HG02970 (cell line): Measurements from ENCODE around the gene ATF7.

Experiments
- ATAC-seq: cut with Tn5 transposase; IDR thresholded peaks from one replicate; pipeline ENCODE4 v1.9.1; 2021; ENCODE audit warnings: mild to moderate bottlenecking, moderate library complexity, moderate number of reproducible peaks; ENCODE audit not compliant: unreplicated experiment, low FRiP score

ATF7 gene

DNA sequence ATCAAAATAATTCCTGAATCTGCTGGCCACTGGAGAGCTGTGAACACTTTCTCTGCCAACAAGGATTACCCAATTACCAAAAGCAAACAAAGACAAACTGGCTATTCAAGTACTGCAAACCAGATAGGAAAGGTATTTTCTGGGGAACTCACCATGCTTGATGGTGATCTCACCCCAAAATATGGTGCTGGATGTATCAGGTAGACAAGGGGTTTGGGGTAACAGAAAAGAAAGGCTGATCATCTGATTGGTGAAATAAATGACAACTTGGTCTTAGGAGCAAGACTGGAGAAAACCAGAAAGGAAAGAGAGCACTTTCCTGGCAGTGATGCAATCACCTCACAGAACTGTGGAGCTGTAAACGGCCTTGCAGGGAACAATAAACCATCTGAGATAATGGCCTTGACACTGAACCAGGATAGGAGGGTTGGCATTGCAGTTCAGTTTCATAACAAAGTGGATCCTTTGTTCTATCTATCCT lies 87.9 kb downstream of the ATF7 start:
- ATAC-seq = no peak

DNA sequence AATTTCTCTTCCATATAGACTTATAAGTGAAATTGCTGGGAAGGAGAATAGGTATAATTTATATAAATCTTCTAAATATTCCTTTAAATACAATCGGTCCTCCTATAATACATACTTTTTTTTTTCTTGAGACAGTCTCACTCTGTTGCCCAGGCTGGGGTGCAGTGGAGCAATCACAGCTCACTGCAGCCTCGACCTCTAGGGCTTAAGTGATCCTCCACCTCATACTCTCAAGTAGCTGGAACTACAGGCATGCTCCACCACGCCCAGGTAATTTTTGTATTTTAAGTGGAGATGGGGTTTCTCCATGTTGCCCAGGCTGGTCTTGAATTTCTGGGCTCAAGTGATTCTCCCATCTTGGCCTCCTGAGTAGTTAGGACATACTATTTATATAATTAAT lies 89.2 kb downstream of the ATF7 start:
- no peak for ATAC-seq

DNA sequence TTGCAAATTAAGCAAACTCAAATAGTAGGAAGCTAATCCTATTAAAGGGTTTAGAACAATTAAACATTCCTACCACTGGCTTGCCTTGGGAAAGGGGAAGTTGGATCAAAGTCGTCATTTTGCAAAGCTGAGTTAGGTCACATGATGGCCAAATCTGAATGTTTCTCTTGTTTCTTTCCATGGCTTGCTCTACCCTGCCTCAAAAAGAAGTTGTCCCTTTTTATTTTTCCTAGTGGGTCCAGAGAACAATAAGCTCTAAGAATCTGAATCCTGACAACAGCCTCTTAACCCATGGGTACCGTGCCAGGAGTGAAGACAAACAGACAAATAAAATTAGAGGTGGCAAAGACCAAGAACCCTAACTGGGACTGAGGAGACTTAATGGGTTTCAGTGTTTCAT lies 92.7 kb downstream of the ATF7 start:
- no peak for ATAC-seq

DNA sequence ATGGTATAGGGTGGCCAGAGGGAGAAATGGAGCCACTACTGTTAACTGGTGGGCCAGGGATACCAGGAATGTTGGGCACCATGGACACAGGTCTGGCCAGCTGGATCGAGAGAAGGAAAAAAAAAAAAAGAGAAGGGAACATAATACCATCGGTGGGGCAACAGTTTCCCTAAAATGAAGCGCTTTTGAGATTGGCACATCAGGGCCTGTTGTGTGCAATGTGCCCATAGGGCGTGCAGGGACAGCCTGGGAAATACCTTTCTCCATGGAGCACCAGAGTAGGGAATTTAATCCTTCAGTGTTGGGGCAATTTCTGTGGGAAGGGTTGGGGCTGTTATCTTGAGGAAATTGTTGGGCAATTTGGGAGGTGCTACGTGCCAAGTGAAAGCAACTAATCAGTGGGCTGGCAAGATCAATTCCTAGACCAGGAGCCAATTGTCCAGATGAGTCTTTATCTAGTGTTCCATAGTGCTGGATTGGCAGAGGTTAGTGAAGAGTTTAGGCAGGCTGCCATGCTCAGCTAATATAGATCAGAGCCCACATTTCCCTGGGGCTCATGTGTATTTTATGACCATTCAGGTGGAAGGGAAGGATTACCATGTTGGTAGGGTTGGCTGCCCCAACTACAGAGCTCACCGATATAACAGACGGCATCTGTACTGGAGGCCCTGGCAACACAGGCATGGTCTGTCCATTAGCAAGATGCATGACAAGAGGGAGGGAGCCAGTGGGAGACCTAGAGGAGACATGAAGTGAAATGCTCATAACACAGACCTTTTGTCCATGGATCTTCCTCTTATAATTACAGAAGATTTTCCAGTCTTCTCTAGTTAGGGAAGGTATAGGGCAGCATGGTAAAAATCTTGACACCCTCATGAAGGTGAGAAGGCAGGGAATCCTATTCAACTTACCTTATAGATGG lies 93.4 kb downstream of the ATF7 start:
- ATAC-seq = no peak

DNA sequence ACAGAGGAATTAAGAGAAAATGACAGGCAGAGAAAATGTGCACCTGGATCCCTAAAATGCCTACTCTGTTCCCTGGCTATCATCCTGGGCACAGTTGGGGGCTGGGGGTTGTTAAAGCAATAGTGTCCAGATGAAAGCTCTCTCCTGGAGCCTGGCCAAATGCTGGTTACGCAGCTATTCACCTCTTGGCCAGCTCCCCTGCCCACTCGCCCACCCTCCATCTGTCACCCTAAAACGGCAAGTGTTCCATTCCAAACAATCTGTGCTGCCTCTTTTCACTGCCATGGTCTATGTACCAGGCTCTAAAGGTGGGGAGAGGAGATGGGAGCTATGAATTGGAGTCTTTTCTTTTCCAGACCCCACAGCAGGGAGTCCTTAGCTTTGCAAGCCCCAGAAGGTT lies 94.2 kb downstream of the ATF7 start:
- ATAC-seq = no peak

DNA sequence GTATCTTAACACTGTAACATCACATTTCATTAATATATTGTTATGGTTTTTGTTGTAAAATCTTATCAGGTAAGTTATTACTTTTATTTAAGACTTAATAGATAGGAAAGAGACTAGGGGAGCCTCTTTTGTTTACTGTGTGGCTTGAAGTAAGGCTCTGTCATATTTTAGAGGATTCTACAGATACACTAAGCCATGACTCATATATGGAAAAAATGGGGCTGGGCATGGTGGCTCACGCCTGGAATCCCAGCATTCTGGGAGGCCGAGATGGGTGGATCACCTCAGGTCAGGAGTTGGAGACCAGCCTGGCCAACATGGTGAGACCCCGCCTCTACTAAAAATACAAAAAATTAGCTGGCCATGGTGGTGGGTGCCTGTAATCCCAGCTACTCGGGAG lies 95.3 kb downstream of the ATF7 start:
- no peak for ATAC-seq

DNA sequence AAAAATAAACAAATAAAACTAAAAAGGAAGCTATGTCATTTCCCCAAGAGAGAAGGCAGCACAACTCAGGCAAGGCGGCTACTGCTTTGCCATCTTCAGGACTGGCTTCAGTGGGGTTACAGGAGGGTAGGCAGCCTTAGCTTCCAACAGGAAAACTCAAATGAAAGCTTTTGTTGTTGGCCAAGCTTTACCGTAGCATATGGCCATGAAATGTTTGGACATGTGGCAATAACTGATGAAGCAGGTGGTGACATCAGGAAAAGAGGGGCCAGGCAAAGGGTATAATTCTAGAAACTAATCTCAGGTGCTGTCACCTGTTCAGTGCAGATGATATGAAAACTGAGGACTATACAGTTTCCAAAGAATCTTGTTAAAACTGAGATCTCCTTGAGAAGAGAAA lies 96.1 kb downstream of the ATF7 start:
- ATAC-seq = no peak

DNA sequence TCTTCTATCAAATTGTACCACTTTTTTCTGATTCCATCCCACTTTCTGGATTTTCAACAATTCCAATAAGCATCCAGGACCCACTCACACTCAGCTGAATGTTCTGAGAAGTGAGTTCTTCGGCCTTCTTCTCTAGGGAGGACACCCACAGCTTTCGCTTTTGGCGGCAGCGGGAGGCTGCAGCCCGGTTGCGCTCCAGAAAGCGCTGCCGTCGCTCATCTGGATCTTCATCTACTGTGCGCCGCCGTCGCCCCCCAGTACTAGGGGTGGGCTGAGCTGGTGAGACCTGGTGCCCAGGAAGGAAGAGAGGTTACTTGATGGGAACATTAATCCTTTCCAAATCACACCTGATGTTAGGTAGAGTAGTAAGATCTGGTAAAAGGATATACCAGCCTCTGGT lies 101.7 kb downstream of the ATF7 start:
- no peak for ATAC-seq

DNA sequence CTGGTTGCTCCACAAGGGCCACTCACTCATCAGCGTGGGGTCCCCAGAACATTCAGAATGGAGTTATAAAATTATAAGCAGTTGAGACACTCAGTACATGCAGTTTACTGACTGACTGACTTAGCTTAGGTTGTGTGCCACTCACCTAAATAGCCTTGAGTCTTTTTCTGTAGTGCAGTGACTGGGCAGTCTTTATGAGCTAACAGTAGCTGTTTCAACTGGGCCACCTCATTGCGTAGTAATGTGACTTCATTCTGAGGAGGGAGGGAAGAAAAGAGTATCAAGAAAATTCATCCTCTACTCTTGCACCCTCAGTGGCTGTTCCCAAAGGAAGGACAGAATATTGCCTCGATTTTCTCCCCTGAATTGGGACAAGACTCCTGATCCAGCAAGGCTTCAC lies 103.1 kb downstream of the ATF7 start:
- ATAC-seq = no peak

DNA sequence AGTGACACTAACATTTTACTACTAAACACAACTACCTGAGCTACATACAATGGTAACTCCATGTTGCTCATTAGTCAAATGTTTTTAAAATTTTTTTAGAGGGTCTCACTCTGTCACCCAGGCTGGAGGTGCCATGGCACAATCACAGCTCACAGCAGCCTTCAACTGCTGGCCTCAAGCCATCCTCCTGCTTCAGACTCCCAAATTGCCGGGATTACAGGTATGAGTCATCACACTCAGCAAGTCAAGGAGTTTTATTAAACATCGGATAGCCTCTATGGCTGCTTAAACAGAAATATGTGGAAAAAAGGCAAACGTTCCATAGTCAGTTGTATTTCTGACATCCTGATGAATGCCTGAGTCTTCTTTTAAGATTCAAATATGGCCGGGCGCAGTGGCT lies 107.8 kb downstream of the ATF7 start:
- ATAC-seq = no peak

DNA sequence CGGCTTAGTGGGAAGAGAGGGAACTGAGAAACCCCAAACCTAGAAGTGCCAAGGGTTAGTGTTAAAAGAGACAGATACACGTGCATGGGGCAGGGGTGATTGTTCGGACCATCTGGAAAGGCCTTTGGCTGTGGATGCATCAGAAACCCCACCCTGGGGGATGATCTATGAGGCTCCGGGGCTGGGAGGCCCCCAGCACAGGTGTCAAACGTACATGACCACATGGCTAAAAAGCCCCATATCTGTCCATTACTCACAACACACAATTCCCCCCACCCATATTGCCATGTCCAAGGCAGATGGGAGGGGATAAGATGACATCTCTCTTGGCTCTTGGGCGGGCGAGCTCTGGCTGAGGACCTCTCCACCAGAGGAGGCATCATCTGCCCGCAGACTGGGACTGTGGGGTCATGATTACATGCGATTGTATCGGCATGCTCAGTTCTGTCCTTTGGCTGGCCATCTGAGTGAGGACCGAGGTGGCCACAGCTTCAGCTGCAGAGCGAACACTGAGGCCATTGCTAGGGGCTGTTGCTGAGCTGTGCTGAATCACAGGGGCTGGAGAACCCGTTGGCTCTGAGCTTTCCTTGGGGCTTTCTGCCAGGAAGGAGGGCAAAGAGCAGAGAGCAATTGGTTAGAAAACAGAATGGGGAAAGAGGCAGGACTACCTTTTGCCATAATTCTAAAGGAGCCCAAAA lies 109.3 kb downstream of the ATF7 start:
- no peak for ATAC-seq

DNA sequence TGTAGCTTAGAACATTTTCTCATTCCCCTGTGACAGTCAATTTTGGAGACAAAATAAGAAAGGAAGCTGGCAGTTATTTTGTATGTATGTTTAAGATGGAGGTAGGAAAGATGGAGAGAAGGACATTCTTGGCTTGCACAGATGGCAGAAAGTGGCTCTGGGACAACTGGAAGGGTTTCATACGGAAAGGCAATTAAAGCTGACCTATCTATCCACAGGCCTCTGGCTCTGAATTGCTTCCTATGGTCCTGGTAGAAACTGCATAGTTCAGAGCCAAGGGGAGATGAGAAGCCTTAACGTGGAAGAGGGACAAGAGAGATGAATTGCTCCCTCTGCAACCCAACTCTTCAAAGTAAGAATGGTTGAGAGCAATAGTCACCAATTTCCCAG lies 110.9 kb downstream of the ATF7 start:
- no peak for ATAC-seq

DNA sequence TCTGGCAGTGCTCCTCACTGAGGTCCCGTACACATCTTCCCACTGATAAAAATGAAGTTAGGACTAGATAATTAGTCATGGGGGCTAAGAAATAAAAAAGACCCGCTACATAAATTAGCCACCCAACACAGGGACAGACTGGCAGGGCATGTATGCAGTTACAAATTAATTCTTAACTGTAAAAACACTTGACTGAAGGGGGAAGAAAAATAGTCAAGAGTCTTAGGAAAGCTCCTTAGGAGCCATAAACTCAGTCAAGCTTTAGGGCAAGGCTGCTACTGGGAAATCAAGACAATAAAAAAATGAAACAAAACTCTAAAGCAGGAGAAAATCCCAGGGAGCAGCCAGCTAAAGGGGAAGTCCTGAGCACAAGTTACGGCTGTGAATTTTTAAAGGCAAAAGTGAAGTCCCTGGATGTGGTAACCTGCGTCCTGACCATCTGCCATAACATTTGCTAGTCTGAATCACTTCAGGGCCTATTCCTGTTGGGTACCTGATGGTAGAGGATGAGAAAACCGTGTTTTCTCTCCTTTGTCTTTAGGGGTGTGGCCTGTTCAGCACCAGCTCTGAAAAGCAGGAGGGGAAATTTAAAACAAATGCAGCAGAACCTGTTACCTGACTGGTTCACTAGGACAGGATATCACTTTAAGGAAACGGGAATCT lies 111.4 kb downstream of the ATF7 start:
- ATAC-seq = no peak

DNA sequence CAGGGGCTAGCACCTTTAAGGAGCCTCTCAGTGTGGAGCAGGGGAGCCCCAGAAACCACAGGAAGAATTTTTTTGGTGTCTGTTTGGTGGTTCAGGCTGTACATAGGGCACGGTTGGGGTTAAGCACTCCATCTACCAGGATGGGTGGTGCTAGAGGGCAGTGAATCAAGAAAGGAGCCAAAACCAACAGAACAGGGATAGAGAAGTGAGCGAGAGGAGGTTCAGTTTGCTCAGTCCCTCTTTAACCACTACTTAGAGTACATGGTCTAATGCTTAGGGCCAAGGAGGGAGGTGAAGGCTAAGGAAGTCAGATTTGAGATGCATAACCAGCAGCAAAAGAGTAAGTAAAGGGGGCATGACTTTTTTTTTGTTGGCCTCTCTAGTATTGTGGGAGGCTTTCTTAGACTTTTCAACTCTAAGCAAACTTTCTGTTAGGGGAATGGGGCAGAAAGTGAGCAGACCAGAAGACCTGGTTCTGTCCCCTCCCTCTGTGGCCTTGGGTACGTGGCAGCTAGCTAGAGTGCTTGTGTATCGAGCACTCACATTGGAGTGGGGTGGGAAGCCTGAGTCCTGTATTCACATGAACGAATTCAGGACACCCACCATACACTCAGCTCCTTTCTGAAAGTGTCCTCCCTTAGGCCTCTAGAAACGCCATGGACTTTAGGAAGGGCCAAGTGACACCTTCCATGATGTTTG lies 112.3 kb downstream of the ATF7 start:
- no peak for ATAC-seq

DNA sequence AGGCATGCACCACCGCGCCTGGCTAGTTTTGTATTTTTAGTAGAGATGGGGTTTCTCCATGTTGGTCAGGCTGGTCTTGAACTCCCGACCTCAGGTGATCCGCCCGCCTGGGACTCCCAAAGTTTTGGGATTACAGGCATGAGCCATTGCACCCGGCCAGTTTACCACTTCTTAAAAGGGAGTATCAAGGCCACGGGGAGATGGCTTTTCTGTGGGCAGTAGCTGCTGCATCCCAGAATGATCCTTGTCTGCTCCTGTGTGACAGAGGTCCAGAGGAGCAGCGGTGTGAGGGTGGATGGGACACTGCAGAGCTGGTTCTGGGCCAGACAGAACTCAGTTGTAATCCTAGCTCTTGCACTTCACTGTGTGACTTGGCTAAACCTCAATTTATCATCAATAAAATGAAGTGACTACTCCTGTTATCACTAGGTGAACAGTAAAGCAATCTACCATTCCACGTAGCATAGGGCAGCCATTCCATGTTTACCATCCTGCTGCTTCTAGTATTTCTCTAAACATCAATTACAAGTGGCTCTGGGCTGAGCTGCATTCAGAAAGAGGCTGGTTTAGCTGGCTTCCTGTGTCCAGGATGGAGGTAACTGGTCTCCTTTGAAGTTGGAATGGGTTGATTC lies 115.9 kb downstream of the ATF7 start:
- ATAC-seq = no peak

DNA sequence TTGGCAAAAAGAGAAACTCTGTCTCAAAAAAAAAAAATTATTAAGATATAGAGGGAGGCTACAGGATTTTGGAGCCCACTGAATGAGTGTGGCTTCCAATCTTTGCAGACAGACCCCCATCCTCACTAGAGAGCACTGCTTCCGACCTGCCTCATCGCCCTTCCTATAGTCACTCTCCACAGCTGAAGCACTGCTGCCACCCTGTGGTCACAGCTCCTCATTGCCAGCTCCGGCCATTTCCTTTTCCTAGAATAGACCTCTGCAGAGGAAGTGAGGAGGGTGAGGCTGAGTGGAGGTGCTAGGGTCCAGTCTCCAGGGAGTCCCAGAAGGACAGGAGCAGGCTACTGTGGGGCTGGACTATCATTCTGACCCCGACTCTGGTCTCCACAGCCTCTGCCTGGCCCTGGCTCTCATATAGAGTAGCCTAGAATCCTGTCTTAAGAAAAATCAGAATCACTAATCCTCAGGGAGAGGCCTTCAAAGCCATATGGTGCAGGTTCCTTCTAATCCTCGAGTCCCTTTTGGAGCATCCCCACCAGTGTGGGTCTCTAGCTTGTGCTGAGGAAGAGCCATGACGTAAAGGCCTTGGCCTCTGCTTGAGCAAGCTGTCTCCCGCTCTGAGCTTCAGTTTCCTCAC lies 117.5 kb downstream of the ATF7 start:
- ATAC-seq = no peak

DNA sequence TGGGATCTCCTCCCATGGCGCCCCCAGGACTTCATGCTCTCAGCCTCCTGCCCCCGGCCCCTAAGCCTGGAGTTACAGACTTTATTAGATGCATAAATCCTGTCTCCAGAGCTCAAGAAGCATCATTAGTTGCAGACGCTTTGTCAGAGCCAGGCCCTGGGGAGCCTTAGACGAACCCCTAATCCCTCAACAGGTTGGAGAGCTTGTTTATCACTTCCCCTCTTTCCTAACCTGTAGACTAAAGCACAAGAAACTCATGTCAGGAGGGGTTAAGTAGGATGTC lies 118.6 kb downstream of the ATF7 start:
- ATAC-seq = no peak

DNA sequence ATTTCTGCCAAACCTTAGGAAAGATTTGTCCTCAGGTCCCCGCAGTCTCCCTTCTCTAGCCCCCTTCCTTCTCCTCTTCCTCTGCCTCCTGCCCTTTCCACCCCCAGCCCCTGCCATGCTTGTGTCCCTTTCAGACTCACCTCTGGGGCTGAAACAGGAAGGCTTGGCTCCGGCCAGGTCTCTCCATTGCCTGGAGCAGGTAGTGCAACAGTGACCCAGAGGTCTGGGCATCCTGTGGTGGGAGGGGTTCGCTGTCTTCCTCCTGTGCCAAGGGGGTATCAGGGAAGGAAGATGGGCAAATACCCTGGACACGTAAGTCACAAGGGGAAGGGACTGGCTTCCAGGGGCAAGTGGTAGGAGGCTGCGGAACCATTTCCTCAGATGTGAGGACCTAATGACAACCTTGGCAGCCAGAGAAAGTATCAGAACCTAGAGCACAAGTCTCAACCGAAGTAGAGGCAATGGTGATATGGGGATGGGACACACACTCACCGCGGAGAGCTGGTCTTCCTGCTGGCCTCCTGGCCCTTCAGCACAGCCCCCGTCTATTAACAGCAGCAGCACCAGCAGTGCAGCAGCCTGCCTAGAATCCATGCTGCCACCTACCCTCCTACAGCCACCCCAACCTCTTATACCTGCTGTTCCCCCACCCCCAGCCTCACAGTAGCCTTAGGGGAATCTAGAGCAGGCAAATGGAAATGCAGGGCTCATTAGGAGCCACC lies 119.1 kb downstream of the ATF7 start, which contains the start of gene NPFF:
Gene NPFF, minus strand, starts transcription at position 604 of the 722 bp plus-strand sequence. Its CDS starts 10 bp downstream, at position 594.
- no peak for ATAC-seq

DNA sequence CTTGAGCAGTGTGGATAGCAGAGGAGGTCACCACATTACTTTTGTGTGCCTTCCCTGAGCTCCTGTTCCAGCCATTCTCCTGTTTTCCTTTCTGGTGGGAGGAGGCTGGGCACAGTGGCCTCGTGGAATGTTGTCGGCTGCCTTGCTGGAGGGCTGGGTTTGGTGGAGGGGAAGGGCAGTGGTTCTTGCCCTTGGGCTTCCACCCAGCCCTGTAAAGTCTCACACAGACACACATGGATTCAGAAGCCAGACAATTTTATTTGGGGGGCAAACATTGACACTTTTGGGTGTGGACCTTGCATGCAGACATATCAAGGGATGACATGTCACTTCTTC lies 119.8 kb downstream of the ATF7 start:
- ATAC-seq = no peak
